Neuron (in vitro differentiated cells): Measurements from ENCODE around the gene RER1.

Experiments
- H2AFZ ChIP-seq: one replicate; pipeline ENCODE4 v1.6.1; 2013; ENCODE audit warnings: low read depth, mild to moderate bottlenecking, inconsistent platforms, low read length, moderate library complexity
- H3K27me3 ChIP-seq: one replicate; pipeline ENCODE4 v1.6.1; 2013; ENCODE audit warnings: low read length; ENCODE audit not compliant: insufficient read depth
- H3K36me3 ChIP-seq: one replicate; pipeline ENCODE4 v1.6.1; 2013; ENCODE audit warnings: low read length; ENCODE audit not compliant: insufficient read depth
- H3K4me1 ChIP-seq: one replicate; pipeline ENCODE4 v1.6.1; 2013; ENCODE audit warnings: low read length; ENCODE audit not compliant: insufficient read depth
- H3K4me3 ChIP-seq: 2 replicates; pipeline ENCODE4 v1.5.1; 2013; ENCODE audit warnings: mild to moderate bottlenecking, low read length, moderate library complexity
- H3K9me3 ChIP-seq: one replicate; pipeline ENCODE4 v1.6.1; 2013; ENCODE audit warnings: low read length

RER1 gene

DNA sequence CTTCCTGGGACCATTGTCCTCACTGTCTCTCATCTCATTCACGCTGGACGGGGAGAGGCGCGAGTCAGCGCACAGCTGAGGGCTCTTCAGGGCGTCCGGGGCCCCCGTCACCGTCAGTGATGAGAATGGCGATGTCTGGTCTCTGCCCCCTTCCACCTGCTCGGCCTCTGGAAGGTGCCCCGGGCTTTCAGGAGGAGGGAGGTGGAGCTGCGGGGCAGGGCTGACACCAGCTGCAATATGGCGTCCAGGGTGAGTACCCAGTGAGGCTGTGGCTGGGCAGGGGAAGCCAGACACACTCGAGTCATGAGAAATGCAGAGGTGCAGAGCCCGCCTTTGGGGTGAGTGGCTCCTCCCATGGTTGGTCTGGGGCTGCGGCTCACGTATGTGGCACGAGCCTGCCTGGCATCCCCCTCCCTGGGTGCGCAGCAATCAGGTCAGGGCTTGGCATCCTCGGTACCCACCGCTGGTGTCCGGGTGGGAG, 15.3 kb upstream of the RER1 start:
- Histone ChIP-seq H3K4me1 (peaks cover 6% of the 10 kb centered on the region), H3K27me3 (no peaks in the 10 kb centered on the region), H2AFZ (no peak overlapping the region), H3K36me3 (peaks cover 5% of the 10 kb centered on the region), H3K9me3 (peaks cover 2% of the 10 kb centered on the region), H3K4me3 (no peak overlapping the region)

DNA sequence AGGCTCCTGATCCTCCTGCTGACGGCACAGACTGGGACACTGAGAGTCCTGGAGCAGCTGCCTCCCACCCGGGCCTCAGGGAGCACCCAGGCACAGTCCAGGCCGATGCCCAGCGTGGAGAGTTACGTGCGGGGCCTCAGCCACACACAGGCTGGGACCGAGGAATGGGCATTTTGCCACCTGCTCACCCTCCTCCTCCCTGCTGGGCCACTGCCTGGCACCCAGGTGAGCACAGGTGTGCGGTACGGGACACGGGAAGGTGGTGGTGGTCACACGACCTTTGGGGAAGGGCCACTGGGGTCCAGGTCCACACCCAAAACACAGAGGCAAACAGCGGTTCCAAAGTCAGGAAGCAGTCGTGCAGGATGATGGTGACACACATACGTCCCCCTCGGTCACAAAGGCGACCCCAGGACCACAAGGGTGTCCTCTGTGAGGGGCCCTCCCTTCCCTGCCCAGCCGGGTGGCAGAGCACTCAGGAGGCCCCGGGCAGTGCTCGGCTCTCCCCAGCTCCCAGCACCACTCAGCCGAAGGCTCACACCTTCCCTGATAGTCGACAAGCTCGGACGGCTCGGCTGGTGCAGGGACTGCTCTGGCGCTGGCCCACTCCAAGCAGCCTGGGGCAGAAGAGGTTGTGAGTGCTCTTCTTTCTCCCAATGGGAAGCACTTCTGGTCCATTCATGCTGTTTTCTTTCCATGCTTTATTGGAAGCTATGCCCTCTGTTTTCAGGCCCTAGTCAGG, 14.5 kb upstream of the RER1 start:
- no peak overlapping the region for H3K4me3 ChIP-seq
- H3K9me3 ChIP-seq: peaks cover 1% of the 10 kb centered on the region
- no peaks in the 10 kb centered on the region for H3K27me3 ChIP-seq
- H3K4me1 ChIP-seq: peaks cover 6% of the 10 kb centered on the region
- no peak overlapping the region for H2AFZ ChIP-seq
- peaks cover 3% of the 10 kb centered on the region for H3K36me3 ChIP-seq

DNA sequence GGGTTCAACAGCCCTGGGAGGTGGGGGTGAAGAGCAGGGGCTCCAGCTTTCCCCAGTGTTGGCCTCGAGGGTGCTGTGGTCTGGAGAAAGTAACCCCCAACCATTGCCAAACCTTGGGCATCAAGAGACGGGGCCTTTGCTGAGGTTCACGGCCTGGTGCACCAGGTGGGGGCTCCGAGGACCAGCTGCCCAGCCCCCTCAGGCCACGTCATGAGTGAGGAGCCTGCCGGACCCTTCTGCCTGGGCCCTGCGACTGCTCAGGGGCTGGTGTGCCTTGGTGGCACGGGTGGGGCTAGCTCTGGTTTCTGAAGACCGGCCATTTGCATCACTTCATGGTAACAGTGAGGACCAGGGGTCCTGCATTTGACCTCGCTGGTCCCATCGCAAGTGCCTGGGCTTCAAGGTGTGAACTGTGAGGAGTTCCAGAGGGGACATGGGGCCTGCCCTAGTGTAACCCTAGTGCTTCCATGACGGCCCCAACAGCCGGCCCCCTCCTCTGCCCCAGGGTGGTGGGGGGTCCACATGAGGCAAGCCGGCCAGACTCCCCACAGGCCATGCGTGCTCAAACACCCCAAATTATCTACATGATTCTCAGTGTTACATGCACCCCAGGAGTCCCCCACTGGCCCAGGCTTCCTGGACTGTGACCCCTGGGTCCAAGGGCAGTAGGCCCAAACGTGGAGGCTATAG, 13.7 kb upstream of the RER1 start:
- Histone ChIP-seq H3K27me3 (no peaks in the 10 kb centered on the region), H3K36me3 (no peaks in the 10 kb centered on the region), H3K4me1 (peaks cover 6% of the 10 kb centered on the region), H2AFZ (no peak overlapping the region), H3K4me3 (no peak overlapping the region), H3K9me3 (no peaks in the 10 kb centered on the region)

DNA sequence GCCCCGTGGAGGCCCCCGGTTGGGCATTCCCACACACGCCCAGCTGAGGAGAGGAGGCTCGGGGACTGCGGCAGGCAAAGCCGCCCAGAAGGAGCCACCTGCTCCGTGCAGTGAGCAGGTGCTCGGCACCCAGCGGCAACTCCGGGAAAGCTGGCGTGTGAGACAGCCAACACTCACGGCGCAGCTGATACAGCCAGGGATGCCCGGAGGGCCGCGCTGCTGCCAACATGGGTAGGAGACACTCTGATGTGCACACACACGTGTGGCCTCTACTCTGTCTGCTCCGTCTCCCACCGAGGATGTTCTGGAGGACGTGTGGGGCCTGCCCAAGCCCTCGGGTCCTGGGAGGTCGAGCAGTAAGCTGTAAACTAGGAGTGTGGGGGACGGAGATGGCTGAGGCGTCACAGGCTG, 13.2 kb upstream of the RER1 start:
- Histone ChIP-seq H3K36me3 (no peaks in the 10 kb centered on the region), H3K27me3 (no peaks in the 10 kb centered on the region), H3K9me3 (no peaks in the 10 kb centered on the region), H2AFZ (no peak overlapping the region), H3K4me1 (peaks cover 6% of the 10 kb centered on the region), H3K4me3 (no peak overlapping the region)

DNA sequence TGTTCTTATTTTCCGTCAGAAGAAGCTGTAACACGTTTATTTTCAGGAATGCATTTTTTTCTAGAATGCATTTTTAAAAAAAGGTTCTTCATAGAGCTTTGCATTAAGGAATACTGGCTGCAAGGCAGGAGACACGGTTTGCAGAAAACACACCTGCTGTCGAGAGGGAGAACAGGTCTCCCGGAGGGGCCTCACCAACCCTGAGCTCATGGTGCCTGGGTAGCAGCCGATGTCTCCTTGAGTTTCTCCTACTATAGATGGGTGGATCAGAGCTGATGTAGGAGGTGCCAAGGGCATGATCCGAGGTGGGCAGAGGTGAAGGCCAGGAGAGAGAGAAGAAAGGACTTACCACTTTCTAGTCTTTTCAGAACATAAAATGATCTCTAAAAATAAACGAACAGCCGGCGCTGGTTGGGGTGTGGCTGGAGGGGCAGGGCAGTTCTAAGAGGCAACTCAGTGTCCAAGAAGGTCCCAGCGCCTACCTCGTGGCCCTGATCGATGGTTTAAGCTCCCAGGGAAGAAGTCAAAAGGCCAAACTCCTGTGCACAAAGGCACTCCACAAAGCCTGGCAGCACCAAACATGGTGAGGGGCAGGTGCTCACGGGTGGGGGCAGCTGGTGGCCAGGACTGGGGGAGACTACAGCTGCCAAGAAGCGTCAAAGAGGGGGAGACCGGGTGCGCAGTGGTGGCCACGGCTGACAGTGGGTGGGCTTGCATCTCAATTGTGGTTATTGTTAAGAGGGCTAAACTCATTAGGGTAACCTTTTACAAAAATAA, 12.5 kb upstream of the RER1 start:
- Histone ChIP-seq H3K4me3 (no peak overlapping the region), H3K4me1 (peaks cover 6% of the 10 kb centered on the region), H3K27me3 (no peaks in the 10 kb centered on the region), H3K36me3 (no peaks in the 10 kb centered on the region), H2AFZ (no peak overlapping the region), H3K9me3 (no peaks in the 10 kb centered on the region)

DNA sequence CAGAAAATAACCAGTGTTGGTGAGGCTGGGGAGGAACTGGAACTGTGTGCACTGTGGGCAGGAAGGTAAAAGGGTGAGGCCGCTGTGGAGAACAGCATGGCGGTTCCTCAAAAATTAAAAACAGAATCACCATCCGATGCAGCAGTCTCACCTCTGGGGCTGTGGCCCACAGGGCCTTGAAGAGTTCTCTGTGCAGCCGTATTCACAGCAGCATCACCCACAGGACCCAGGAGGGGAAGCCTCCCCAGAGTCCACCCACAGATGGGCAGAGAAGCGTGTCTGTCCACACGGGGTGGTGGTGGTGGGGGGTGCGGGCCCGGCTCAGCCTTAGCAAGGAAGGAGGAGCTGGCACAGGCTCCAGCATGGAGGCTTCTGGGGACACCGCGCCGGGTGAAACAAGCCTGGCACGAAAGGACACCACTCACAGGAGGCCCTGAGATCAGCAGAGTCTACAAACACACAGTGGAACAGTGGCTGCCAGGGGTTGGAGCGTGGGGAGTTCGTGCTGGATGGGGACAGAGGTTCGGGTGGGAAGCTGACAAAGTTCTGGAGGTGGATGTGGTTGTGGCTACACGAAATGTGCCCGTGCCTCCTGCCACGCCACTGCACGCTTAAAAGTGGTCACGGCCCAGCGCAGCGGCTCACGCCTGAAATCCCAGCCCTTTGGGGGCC, 11.8 kb upstream of the RER1 start:
- peaks cover 6% of the 10 kb centered on the region for H3K4me1 ChIP-seq
- no peaks in the 10 kb centered on the region for H3K36me3 ChIP-seq
- H3K27me3 ChIP-seq: no peaks in the 10 kb centered on the region
- H3K4me3 ChIP-seq: no peak overlapping the region
- no peak overlapping the region for H2AFZ ChIP-seq
- H3K9me3 ChIP-seq: no peaks in the 10 kb centered on the region

DNA sequence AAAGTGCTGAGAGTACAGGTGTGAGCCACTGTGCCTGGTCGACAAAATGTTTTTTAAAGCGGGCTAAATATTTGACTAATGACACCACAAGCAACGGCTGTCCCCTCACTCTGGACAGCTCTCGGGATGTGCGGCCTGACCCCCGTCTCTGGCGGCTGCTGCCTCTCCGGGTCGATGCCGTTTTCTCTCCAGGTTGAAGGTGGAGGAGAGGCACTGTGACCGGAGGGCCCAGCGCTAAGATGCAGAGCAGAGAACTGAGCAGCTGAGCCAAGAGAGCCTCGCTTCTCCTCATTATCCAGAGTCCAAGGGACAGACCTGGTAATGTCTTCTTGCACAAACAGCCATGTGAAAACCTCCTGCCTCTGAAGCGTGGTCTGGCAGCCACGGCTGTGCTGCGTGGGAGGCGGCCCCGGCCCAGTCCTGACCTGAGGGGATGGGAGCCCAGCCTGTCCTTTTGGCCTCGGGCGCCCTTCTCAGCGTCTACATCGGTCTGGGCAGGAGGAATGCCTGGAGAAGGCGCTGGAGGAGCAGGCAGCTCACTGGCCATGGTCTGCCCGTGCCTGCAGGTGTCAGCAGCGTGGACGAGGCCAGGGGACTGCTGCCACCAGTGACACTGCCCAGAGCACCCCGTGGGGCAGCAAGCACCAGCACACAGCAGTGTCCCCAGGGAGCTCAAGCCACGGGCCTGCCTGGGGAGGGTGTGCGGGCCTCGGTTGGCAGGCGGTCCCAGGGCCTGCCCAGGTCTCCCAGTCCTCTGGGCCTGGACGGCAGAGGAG, 10.6 kb upstream of the RER1 start:
- Histone ChIP-seq H3K4me3 (no peak overlapping the region), H3K27me3 (no peaks in the 10 kb centered on the region), H2AFZ (no peak overlapping the region), H3K4me1 (peaks cover 3% of the 10 kb centered on the region), H3K36me3 (no peaks in the 10 kb centered on the region), H3K9me3 (no peaks in the 10 kb centered on the region)

DNA sequence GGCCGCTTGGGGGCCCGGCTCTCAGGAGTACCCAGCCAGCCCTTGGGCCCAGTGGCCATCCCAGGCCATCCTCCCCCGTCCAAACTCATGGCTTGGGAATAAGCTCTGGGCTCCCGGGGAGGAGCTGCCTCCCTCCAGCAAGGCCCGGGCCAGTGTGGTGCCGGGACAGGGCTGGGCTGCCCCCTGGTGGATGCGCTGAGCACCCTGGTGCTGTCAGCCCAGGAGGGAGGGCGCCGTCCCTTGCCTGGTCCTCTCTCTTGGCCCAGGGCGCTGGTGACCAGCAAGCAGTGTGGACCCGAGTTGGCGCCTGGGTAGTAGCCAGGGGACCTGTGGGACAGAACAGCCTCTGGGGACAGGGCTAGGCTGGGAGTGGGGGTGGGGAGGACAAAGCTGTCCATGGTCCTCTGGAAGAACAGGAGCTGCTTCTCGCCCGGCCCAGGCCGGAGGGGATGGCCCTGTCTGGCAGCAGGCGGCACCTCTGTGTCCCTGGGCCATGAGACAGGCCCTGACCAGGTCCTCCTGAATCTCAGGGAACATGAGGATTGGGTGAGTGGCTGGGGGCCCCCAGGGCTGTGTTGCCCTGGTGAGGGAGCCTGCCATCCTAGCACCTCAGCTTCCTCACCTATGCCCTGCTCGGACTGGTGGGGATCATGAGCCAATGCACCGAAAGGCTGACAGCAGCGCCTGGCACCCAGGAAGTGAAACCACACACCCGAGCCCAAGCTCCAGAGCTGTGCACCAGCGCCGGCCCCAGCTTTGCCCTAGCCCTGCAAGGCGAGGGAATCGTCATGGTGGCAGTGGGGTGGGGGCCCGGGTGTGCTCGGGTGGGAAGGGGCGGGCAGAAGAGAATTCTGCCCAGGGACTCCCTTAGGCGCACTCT, 9.7 kb upstream of the RER1 start:
- Histone ChIP-seq H2AFZ (no peak overlapping the region), H3K4me1 (no peaks in the 10 kb centered on the region), H3K4me3 (no peak overlapping the region), H3K36me3 (peaks cover under 1% of the 10 kb centered on the region), H3K27me3 (no peaks in the 10 kb centered on the region), H3K9me3 (no peaks in the 10 kb centered on the region)

DNA sequence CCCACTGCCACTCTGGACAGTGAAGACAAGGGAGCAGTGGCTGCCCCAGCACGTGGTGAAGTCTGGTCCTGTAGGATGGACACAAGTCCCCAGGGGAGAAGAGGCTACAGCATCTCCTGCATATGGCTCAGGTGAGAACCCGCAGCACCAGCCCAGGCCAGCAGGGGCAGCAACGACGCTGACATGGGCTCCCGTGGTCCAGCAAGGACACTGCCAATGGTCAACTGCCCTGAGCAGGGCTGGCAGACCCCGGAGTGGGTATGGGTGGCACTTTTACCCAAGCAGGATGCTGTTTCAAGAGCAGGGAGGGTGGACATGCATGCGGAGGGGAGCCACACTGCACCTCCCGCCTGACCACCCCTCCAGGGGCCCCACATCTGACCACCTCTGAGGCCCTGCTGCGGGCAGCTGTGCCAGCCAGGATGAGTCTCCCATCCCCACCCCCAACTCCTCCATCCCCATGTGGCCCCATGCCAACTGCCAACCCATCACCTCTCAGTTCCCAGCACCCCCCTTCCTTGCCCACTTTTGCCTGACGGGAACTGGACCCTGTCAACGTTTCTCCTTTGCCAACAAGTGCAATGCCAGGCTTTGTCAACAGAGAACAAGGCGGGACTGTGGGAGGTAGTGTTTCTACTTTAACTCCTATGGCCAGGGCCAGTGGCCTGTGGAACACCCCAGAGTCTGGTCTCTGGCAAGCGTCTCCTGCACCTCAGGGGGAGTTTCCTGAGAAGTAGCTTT, 8.8 kb upstream of the RER1 start:
- Histone ChIP-seq H3K27me3 (no peaks in the 10 kb centered on the region), H3K9me3 (no peaks in the 10 kb centered on the region)

DNA sequence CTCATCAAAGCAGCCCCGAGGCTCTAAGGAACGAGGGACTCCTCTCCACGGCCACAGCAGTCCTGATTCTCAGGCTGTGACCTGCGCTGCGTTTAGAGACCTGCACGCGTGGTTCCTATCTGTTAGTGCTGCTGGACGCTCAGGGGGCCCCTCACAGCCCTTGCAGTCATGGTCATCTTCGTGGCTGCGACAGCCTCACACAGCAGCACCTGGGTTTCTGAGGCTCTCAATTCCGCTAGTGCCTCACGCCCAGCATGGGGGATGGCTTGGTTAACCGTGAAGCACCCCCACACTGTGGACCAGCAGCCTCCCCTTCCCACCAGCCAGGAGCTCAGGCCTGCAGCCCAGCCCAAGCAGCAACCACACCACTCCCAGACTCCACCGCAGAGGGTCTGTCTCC, 8.1 kb upstream of the RER1 start:
- Histone ChIP-seq H3K27me3 (no peaks in the 10 kb centered on the region), H3K36me3 (peaks cover 12% of the 10 kb centered on the region), H3K4me1 (no peaks in the 10 kb centered on the region), H3K4me3 (no peak overlapping the region), H3K9me3 (no peaks in the 10 kb centered on the region), H2AFZ (no peak overlapping the region)

More for the DNA sequence above, 8.8 kb upstream of the RER1 start:
- Histone ChIP-seq H3K36me3 (peaks cover 6% of the 10 kb centered on the region), H3K4me3 (no peak overlapping the region), H3K4me1 (no peaks in the 10 kb centered on the region), H2AFZ (no peak overlapping the region)

DNA sequence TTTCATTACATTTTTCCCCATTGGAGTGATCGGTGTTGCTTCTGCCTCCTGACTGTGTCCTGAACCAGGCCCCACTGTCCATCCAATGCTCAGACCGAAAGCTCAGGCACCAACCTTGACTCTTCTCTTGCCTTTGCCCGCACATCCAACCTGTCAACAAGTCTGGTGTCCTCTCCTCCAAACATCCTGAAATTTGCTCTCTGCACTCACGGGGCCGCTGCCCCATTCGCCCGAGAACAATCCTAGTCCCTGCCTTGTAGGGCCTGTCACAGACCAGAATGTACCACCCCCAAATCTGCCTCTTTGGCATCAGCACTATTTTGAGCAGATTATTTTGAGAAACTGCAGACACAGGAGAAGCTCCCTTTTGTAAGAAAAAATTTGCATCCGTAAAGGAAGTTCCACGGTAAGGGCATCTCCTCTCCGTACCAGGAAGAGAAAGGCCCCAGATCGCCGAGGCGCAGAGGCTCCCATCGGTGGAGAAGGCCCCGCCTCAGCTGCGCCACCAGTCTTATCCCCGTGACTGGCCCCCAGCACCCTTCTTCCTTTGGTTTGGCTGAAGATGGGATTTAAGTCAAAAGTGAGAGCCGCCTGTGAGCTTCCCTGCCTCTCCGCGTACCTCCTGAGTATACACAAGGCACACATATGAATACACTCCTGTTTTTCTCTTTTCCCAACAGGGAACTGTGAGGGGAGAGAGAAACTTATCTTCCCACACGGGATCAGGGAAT, 7.3 kb upstream of the RER1 start:
- H3K36me3 ChIP-seq: peaks cover 15% of the 10 kb centered on the region
- no peak overlapping the region for H3K4me3 ChIP-seq
- H3K9me3 ChIP-seq: no peaks in the 10 kb centered on the region
- H3K4me1 ChIP-seq: no peaks in the 10 kb centered on the region
- H3K27me3 ChIP-seq: no peaks in the 10 kb centered on the region
- no peak overlapping the region for H2AFZ ChIP-seq
